Osteocyte (in vitro differentiated cells): Measurements from ENCODE around the gene RAB33A. TPM values are rescaled to one million over a fixed set of nuclear protein-coding genes. Genes with fewer than 3 reads are reported as not detected.

Experiments
- DNase-seq: peaks from one replicate; pipeline ENCODE4 v3.0.0; 2021; ENCODE audit warnings: mixed read lengths; ENCODE audit not compliant: unreplicated experiment; ENCODE audit errors: extremely low spot score
- H3K27ac Mint-ChIP-seq: one replicate; pipeline ENCODE4 v1.8.0; 2021; ENCODE audit warnings: mild to moderate bottlenecking, mixed read lengths; ENCODE audit not compliant: unreplicated experiment
- H3K27me3 Mint-ChIP-seq: one replicate; pipeline ENCODE4 v1.8.0; 2021; ENCODE audit warnings: mixed read lengths; ENCODE audit not compliant: unreplicated experiment
- H3K36me3 Mint-ChIP-seq: one replicate; pipeline ENCODE4 v1.8.0; 2021; ENCODE audit warnings: mixed read lengths; ENCODE audit not compliant: unreplicated experiment
- H3K4me1 Mint-ChIP-seq: one replicate; pipeline ENCODE4 v1.8.0; 2021; ENCODE audit warnings: mixed read lengths; ENCODE audit not compliant: unreplicated experiment
- H3K4me3 Mint-ChIP-seq: one replicate; pipeline ENCODE4 v1.8.0; 2021; ENCODE audit warnings: mild to moderate bottlenecking, moderate library complexity, mixed read lengths; ENCODE audit not compliant: unreplicated experiment
- H3K9me3 Mint-ChIP-seq: one replicate; pipeline ENCODE4 v1.8.0; 2021; ENCODE audit warnings: mixed read lengths; ENCODE audit not compliant: unreplicated experiment
- CTCF ChIP-seq: fragments of 200-600 bp; sonication (generic); IDR thresholded peaks from 2 replicates; pipeline ENCODE4 v1.5.0; 2021; ENCODE audit warnings: antibody characterized with exemption, mild to moderate bottlenecking, moderate library complexity
- total RNA-seq: library from RNA; stranded (reverse); gene quantifications from 2 replicates; pipeline ENCODE4 v1.2.1, GENCODE V29; 2021

Gene RAB33A
- total RNA-seq, 1 donor from 2014 or later = 4.1 TPM

- H3K4me3 Mint-ChIP-seq = no peak overlapping the region
- no peak overlapping the region for H3K27ac Mint-ChIP-seq
- TF ChIP-seq CTCF = no peak
- H3K9me3 Mint-ChIP-seq = no peaks in the 10 kb centered on the region
- no peaks in the 10 kb centered on the region for H3K27me3 Mint-ChIP-seq
- no peaks in the 10 kb centered on the region for H3K4me1 Mint-ChIP-seq
- DNase-seq = no peak
- peaks cover 1% of the 10 kb centered on the region for H3K36me3 Mint-ChIP-seq
Observed at GRCh38 chrX:130155564-130155963, 16.2 kb upstream of the RAB33A start.

DNA sequence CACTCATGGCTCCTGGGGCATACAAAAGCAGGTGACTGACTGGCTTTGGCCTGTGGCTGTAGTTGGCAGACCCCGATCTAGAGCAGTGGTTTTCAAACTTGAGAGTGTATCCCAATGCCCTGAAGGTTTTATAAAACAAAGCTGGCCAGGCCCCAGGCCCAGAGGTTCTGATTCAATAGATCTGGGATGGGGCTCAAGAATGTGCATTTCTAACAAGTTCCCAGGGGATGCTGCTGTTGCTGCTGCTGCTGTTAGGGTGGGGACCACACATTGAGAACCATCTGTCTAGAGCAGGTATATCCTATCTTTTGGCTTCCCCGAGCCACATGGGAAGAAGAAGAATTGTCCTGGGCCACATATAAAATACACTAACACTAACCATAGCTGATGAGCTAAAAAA lies 13.5 kb upstream of the RAB33A start:
- H3K9me3 Mint-ChIP-seq = no peaks in the 10 kb centered on the region
- H3K4me3 Mint-ChIP-seq = no peak overlapping the region
- no peak for TF ChIP-seq CTCF
- peaks cover 1% of the 10 kb centered on the region for H3K36me3 Mint-ChIP-seq
- no peaks in the 10 kb centered on the region for H3K27me3 Mint-ChIP-seq
- DNase-seq = no peak
- peaks cover 6% of the 10 kb centered on the region for H3K4me1 Mint-ChIP-seq
- no peak overlapping the region for H3K27ac Mint-ChIP-seq

DNA sequence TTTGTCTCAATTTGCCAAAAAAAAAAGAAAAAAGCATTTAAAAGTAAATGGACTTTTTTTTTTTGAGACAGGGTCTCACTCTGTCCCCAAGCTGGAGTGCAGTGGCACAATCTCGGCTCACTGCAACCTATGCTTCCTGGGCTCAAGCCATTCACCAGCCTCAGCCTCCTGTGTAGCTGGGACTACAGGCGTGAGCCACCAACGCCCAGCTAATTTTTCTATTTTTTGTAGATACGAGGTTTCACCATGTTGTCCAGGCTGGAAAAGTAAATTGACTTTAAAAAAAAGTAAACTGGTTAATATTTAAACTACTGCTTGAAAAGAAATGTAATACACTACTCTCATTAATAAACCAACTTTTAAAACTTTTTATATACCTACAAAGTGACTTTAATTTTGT lies 12.0 kb upstream of the RAB33A start:
- DNase-seq = no peak
- Mint-ChIP-seq H3K4me3 (no peak overlapping the region), H3K27me3 (no peaks in the 10 kb centered on the region), H3K27ac (no peak overlapping the region), H3K36me3 (peaks cover 1% of the 10 kb centered on the region), H3K9me3 (no peaks in the 10 kb centered on the region), H3K4me1 (peaks cover 12% of the 10 kb centered on the region)
- TF ChIP-seq CTCF = no peak

DNA sequence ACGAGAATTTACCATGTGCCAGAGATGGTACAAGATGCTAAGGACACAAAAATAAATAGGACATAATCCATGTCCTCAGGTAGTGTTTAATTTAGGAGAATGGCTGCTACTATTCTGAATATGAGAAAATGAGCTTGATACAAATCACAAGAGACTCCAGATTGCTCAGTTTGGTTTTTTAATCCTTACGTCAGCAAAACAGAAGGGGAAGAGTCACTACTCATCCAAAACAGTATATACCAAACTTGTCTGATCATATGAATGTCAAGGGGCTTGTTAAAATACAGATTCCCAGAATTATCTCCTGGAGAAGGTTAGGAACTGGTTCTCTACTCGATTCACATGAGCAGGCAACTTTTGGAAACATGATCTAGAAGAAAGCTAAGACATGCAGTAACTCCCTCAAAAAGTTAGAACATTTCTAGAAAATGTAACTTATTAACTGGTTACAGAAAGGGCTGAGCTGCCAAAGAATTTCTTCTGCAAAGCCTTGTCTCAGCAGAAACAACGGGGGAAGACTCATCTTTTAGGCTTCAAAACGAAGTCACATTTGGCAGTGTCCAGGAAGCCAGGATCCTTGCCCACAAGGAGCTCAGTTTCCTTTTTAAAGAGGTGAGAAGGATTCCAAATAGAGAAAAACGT lies 9.5 kb upstream of the RAB33A start:
- H3K4me1 Mint-ChIP-seq = peaks cover 21% of the 10 kb centered on the region
- peaks cover 5% of the 10 kb centered on the region for H3K9me3 Mint-ChIP-seq
- H3K4me3 Mint-ChIP-seq = no peak overlapping the region
- H3K27ac Mint-ChIP-seq = no peak overlapping the region
- H3K36me3 Mint-ChIP-seq = no peaks in the 10 kb centered on the region
- DNase-seq = no peak
- no peaks in the 10 kb centered on the region for H3K27me3 Mint-ChIP-seq
- TF ChIP-seq CTCF = no peak

GRCh38 chrX:130163398-130163797 lies 8.4 kb upstream of the RAB33A start:
- Mint-ChIP-seq H3K27me3 (no peaks in the 10 kb centered on the region), H3K4me3 (no peak overlapping the region), H3K36me3 (no peaks in the 10 kb centered on the region), H3K27ac (no peak overlapping the region), H3K9me3 (peaks cover 5% of the 10 kb centered on the region), H3K4me1 (peaks cover 21% of the 10 kb centered on the region)
- DNase-seq = no peak
- TF ChIP-seq CTCF = no peak
